ENCODE results near the gene IFNGR1. TPM values are rescaled to one million over a fixed set of nuclear protein-coding genes. Genes with fewer than 3 reads are reported as not detected.

IFNGR1 gene
- total RNA-seq, 1 experiment from 2014 or later: 34.6 TPM

GRCh38 chr6:137150072-137150471 is 69.1 kb downstream of the IFNGR1 start:
- no peak for DNase-seq (ENCODE audit: low spot score)

GRCh38 chr6:137149035-137149393 is 70.2 kb downstream of the IFNGR1 start:
- DNase-seq (ENCODE audit: low spot score): no peak

- DNase-seq (ENCODE audit: low spot score): no peak
Observed at GRCh38 chr6:137148306-137149034, 70.7 kb downstream of the IFNGR1 start.

Other genes with a start within 250 kb of the IFNGR1 start
- not detected in 2 replicates for gene IL20RA, start 174.4 kb downstream of the IFNGR1 start, total RNA-seq (2014; rRNA removed; shearing (Covaris generic))
- gene IL22RA2, start 45.7 kb downstream of the IFNGR1 start, total RNA-seq (2014; rRNA removed; shearing (Covaris generic)): not detected in 2 replicates

All from A172 (cell line).